IPS DF 19.7 (cell line): ENCODE results near the gene CORO7.

Experiments
- DNase-seq: peaks from one replicate; pipeline ENCODE4 v3.0.0-alpha.2; 2013; ENCODE audit warnings: low read depth, low spot score

CORO7 gene

DNA sequence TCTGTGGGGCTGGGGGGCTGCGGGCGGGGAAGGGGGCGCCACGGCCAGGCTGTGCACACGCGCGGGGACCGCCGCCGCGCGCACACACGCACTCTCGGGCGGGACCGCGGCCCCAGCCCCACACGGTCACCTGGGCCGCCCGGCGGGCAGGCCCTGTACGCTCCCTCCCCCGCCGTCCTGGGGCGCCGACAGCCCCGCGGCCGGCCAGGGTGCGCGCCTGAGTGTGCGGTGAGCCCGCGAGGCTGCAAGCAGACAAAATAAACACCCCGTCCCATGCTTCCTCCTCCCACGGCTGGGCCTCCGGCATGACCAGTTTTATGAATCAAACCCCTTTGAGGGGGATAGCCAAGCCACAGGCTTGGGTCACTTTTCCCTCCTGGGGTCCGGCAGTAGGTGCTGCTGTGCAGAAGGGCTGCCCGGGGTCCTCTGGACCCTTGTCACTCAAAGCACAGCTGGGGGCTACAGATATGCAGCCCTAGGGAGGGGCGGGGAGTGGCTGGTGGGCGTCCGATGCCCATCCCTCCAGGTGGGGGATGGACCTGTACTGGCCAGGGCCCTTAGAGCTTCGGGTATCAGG is 44.3 kb downstream of the CORO7 start:
- no peak for DNase-seq

DNA sequence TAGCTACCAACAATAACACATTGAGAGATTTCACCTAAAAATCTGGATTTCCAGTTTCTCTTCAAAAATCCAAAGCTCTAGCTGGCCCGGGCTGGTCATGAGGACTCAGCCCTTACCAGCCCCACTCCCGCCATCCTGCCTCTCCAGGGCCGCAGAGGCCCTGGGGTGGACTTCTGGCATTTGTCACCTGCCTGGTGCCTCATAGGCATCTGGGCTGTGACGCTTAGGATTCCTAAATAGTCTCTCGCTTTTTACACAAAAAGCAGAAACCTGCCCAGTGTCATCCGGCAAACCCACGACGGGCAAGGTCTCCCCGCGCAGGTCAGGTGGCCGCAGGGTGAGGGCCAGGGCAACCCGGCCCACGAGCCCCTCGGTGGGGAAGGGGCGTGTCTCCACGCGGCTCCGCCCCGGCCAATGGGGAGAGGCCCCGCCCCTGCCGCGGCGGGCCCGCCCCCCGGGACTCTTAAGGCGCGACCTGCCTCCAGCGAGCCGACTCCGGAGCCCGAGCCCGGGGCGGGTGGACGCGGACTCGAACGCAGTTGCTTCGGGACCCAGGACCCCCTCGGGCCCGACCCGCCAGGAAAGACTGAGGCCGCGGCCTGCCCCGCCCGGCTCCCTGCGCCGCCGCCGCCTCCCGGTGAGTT is 44.9 kb downstream of the CORO7 start, which contains the start of gene VASN:
Gene VASN (plus strand): TSS at position 492 of the 644 bp plus-strand sequence. CDS start 9,030 bp downstream, outside the sequence.
- DNase-seq = no peak

DNA sequence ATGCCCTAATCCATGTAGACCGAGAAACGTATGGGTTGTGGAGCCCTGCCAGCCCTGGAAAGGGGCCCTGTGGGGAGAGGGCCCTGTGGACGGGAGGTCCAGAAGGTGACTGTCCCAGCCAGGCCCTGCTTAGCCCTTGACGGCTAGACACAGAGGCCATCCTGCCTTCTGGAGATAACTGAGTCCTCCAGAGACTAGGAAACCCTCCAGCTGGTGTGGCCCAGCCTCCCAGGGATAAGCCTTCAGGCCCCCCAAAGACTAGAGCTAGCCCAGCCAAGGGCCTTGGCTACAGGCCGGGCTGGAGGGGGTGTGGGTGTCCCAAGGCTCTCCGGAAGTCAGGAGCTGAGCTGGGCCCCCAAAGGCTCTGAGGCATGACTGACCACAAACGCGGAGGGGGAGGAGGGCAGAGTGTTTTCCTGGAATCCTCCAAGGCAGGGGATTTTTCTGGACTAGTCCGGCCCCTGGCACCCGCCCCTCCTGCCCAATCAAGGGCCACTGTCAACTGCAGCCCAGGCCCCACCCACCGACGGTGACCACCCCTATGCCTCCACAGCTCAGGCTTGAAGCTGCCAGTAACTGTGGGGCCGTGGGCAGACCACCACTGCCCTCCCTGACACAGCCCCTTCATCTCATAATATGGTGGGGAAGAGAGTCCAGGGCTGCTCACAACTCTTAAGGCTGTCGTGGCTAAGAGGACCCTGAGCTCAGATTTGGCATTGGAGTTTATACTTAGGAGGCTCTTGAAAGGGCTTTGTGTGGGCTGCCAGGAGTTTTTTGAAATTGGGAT is 45.6 kb downstream of the CORO7 start:
- DNase-seq = no peak

DNA sequence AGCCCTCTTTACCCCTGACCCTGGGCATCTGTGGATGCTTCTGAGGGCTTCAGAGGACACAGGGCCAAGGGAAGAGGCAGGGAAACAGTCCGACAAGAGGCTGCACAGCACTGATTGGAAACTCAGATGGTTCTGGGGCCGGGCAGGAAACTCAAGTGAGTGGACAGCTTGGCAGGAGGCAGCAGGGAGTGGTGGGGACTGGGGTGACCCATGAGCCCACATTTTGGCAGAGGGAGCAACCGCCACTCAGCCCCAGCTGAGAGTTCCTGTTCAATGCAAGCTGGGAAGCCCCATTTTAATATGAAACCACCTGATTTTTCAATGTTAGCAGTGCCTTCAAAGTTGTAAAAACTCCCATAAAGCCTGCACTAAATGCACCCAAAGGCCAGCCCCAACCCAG is 46.2 kb downstream of the CORO7 start:
- no peak for DNase-seq

DNA sequence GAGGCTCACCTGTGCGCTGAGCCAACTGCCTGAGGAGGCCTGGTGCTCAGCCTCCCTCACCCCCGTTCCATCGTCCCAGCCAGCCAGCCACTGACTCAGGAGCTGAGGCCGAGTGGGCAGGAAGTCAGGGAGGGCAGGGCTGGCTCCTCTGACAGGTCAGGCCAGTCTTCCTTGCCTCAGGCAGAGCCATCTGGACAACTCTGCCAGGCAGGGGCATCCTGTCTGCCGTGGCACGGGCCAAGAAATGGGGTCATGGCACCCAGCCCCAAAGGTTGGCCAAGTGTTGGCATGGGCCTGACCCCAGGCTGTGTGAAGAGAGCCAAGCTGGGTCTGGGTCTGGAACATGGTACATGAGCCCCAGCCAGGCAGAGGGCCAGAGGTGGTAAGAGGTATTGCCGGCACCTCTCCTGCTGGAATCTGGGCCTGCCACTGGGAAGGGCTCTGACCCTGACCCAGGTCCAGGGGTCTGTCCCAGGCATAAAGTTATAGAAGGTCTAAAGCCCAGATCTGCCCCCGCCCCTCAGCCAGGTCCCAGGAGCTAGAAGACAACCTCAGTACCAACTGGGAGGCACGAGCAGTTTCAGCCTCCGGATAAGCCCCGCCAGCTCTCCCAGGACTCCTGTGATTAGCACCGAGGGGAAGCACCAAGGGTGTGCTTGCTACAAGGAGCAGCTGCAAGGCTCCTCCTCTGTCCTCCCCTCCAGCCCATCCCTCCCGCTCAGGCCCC is 47.2 kb downstream of the CORO7 start:
- no peak for DNase-seq

DNA sequence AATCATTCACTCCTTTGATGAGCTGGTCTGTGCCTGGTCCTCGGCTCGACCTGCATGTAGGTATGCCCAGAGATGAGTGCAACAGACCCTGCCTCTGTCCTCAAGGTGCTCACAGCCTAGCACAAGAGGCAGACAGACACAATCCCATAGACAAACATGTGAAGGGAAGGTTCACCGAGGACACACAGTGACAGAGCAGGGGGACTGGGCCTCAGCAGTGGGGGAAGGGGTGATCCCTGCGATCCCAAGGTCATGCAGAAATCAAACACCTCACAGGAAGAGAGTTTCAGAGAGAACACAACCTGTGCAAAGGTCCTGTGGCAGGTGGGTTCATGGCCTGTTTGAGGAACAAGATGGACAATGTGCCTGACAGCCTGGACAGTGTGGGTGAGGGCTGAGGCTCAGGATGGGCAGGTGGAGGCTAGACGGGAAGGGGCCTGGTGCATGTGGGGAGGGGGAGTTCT is 49.0 kb downstream of the CORO7 start:
- DNase-seq = no peak

DNA sequence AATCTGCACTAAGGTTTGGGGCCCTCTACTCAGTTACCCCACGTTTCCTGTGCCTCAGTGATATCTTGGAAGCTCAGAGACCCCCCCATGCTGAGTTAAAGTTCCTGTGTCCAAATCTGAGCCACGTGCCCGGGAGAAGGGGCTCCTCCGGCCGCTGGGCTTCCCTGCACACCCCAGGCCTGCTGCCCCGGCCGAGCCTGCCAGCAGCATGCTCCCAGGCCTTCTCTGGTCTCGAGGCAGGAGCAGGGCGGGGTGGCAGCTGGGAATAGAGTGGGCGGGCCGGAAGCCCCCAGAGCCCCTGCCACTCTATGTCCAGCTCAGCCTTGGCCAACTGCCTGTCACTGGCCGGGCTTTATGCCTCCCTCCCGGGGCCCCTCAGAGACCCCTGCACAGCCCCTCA is 50.4 kb downstream of the CORO7 start:
- DNase-seq = no peak

DNA sequence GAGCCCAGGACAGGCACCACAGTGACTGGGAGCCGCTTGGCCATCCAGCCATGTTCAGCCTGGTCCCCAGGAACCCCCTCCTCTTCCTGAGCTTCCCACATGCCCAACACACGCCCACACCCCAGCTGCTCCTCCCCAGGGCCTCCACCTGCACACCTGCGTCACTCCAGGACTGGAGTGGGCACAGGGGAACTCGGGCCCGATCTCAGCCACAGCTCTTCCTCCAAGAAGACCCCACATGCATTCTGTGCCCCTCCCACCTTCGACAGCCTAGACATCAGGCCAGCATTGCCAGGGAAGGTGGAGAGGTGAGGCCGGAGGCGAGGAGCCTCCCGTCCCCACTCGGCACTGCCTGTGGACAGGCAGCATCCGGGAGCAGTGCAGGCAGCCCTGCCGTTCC is 50.8 kb downstream of the CORO7 start:
- no peak for DNase-seq

DNA sequence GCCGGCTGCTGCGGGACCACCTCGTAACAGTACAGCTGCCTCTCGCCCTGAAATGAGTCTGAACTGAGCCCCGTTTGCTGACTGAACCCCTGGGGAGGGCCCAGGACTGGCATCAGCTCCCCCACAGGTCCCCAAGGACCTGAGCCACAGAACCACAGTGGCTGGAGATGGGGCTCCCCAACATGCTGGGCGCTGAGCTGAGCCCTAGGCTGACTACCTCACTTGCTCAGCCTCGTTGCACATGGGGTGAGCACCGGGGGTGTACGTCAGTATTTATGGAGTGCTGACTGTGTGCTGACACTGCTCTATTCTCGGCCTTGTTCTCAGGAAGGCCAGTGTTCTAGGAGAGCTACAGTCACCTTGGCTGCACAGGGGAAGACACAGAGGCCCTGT is 51.4 kb downstream of the CORO7 start:
- DNase-seq = no peak

DNA sequence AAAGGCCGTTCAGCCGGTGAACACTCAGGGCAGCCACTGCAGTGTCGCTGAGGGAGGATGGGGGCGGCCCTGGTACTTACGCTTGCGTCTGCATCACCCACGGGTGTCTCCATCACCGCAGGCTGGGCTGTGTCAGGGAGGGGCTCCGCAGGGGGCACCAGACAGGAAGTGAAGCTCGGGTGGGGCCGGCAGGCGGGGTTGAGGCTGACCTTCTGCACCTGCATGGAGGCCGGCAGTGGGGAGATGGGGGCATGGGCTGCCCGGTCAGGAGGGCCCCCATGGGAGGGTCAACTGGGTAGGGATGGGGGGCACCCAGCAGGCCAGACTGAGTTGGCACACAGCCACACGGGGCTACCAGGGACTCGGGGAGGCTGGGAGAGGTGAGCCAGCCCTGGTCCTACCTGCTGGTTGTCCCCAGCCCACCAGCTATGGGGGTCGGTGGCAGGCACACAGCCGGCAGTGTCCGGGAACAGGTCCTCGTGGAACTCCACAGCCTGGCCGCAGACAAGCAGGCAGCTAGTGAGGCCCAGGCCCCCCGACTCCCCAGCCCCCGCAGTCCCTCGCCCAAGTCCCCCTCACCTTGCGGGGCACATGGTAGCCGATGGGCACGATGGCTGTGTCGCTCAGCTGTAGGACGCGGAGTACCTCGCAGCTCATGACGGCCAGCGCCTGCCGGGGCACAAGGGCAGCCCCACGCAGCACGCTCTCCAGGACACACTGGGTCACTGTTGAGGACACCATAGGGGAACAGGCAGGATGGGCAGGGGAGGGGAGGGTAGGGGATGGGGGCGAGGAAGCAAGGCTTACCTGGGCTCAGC is 52.0 kb downstream of the CORO7 start:
- DNase-seq = no peak

DNA sequence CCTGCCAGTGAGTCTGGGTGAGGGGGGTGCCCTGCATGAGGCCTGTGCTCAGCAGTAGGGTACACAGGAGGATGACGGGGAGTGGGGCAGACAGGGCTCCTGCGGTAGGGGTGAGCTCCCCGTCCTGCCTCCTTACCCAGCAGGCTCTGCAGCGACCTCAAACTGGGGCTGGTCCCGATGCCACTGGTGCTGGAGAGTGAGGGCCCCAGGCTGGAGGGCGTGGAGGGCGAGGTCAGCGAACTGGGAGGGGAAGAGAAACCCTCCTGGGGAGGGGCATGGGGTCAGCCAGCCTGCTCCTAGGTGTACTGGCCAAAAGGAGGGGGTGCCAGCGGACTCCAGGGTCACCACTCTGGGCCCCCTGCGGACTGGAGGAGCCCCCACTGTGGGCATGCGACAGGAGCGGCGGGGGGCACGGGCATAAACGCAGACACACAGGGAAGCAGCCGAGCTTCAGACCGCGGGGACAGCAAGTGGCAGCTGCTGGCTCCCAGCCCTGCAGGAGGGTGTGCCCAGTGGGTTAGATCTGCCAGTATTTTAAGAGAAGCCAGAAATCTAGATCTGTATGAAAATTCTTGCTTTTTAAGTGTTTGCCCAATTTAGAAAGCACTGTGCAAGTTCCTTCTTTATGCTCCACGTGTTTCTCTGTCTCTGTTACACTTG is 53.8 kb downstream of the CORO7 start:
- DNase-seq = no peak

DNA sequence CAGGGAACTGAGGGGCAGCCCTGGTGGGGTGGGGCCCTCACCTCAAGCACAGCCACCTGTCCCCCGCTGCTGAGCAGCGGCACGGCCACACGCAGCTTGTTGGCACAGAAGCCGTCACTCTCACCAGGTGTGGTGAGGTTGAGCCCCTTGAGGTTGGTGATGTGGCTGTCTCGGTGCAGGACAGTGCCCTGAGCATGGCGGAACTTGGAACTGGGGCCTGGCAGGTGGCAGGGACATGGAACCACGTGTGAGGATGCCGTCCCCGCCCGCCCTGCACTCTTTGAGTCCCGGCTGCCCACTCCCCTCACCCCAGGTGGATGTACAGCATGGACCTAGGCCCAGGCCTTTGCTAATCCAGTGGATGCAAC is 54.5 kb downstream of the CORO7 start:
- DNase-seq = no peak

DNA sequence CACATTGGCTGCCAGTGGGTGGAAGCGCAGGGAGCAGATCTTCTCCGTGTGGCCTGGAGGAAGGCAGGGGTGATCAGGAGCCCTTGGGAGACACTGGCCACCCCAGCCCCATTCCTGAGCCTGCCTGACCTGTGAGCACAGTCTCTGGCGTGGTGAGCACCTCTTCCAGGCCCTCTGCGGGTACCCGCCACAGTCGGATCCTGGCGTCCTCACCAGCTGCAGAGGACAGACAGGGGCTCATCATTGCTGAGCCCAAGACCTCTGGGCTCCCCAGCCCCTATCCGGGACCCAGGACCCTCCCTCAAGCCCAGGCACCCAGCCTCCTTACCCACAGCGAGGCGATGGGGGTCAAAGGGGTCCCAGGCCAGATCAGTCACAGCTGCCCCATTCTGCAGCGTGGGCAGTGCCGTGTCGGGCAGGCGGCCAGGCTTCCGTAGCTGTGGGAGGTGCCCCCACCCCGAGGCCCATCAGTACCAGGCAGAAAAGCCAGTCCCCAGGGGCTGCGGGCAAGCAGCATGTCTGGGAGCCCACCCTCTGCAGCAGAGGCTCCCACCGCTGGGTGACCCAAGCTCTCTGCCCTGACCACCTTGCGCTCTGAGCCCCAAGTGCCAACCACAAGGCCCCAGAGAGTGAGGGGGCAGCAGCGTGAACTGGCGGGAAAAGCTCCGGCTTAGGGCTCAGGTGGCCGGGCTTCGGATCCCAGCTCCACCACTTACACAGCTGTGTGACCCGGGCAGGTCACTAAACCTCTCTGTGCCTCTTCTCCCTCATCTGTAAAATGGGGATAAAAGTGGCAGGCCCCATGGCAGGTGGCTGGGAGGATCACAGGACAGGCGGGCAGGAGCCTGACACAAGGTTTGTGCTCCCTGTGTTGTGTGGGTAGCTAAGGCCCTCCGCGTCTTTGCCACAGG is 55.1 kb downstream of the CORO7 start:
- DNase-seq = no peak

DNA sequence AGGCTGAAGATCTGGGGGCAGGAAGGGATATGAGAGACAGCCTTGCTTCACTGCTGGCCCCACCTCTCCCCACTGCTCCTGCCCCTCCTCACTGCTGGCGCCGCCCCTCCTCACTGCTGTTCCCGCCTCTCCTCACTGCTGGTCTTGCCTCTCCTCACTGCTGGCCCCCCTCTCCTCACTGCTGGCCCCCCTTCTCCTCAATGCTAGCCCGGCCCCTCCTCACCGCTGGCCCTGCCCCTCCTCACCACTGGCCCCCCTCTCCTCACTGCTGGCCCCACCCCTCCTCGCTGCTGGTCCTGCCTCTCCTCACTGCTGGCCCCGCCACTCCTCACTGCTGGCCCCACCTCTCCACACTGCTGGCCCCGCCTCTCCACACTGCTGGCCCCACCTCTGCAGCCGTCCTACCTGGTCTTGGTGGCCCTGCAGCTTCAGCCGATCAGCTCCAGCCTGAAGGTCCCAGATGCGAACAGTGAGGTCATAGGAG is 55.8 kb downstream of the CORO7 start:
- no peak for DNase-seq

DNA sequence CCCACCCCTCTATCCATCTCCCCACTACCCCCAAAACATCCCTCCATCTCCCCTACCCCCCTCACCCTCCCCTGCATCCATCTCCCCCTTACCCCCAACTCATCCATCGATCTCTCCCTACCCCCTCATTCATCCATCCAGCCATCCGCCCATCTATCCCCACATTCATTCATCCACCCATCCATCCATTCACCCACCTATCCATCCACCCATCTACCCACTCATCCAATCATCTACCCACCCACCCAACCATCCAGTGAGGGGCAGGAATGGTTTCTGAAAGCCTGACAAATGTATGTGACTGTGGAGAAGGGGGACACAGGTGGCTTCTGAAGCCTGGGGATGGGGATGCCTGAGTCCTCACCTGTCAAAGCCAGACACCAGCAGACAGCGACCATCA is 56.5 kb downstream of the CORO7 start:
- DNase-seq = no peak

DNA sequence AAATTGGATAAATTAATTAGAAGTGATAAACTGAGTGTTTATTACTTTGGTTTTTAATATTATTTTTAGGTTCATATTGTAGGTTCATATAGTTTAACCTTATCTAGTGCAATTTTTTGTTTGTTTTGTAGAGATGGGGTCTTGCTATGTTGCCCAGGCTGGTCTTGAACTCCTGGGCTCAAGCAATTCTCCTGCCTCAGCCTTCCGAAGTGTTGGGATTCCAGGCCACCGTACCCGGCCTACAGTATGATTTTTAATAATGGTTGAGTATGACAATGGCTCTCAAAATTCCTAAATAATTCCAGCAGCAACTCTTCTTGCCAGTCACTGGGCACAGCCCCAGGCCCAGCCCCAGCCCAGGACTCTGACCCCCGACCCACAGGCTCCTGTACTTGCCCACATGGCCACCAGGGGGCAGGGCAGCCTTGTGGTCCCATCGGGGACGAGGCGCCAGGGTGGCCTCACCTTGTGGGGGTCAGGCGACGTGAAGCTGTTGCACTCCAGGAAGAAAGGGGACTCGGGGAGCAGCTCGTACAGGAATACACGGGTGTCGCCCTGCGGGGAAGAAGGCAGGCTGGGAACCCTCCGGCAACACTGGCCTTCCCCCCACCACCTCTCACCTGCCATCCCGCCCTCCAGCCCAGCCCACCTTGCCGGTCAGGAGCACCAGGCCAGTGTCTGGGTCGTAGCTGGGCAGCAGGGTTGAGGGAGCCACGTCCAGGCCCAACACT is 57.4 kb downstream of the CORO7 start:
- DNase-seq = no peak

DNA sequence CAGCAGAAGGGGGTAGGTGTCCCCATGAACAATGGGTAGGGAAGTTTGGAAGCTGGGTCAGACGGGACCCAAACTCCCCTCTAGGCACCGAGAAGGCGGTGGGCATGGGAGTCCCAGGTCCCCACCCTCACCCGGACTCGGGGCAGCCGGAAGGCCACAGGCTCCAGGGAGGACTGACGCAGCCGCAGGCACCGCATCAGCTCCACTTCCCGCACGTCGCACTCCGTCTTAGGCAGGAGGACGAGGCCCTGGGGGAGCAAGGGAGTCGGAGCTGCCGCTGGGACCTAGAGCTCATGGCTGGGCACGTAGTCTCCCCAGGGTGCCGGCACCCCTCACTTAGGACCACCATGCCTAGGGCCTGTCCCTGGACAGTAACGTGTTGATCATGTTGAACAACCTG is 58.2 kb downstream of the CORO7 start:
- DNase-seq = no peak

DNA sequence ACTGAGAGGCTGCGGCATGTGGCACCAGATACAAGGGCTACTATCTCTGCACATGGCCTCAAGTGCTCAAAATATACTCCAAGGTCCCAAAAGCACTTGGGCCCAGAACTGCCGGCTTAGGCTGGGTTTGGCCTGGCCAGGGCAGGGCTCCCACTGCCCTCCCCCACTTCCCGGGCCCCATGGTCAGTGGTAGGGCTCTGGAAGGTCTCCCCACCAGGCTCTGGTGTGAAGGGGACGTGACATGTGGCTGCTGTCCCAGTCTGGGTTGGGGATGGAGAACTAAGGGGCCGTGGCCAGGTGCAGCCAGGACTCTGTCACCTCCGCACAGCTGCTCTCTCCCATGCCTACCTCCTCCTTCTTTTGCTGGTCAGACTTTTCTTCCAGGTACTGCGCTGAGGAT is 59.6 kb downstream of the CORO7 start:
- no peak for DNase-seq
